NCI-H524 treated with DMSO at 0.1 percent for 48 hours (cell line): ENCODE data around the gene EP400.
"Not testable (repeated sequence)": the region's sequence is repeated elsewhere in the genome, so short reads cannot be mapped to it uniquely, and the experiment has no call there.

Experiments used
- DNase-seq: peaks from one replicate; lab custom pipeline; 2025; lab: John Stamatoyannopoulos, UW

The EP400 gene

GRCh38 chr12:131948713-131949430 lies 870 bp upstream of the EP400 start:
- not testable (repeated sequence) for DNase-seq

- DNase-seq = no peak
Observed at GRCh38 chr12:131950182-131950913, 606 bp downstream of the EP400 start.

- DNase-seq = not testable (repeated sequence)
Observed at GRCh38 chr12:131953810-131954209, 4.1 kb downstream of the EP400 start.

GRCh38 chr12:131954460-131954859 lies 4.7 kb downstream of the EP400 start:
- DNase-seq = not testable (repeated sequence)

GRCh38 chr12:131959116-131959515 lies 9.4 kb downstream of the EP400 start:
- no peak for DNase-seq

- DNase-seq = no peak
Observed at GRCh38 chr12:131959641-131960589, 10.2 kb downstream of the EP400 start.

- not testable (repeated sequence) for DNase-seq
Observed at GRCh38 chr12:131960590-131961325, 11.0 kb downstream of the EP400 start.

GRCh38 chr12:131961328-131961727 lies 11.6 kb downstream of the EP400 start:
- DNase-seq = not testable (repeated sequence)

GRCh38 chr12:131962069-131962468 lies 12.3 kb downstream of the EP400 start:
- no peak for DNase-seq

- no peak for DNase-seq
Observed at GRCh38 chr12:131963381-131963780, 13.6 kb downstream of the EP400 start.

GRCh38 chr12:131965073-131965472 lies 15.3 kb downstream of the EP400 start:
- DNase-seq = no peak

GRCh38 chr12:131971226-131971625 lies 21.5 kb downstream of the EP400 start:
- DNase-seq = no peak

- no peak for DNase-seq
Observed at GRCh38 chr12:131975228-131975627, 25.5 kb downstream of the EP400 start.

- DNase-seq = no peak
Observed at GRCh38 chr12:131979606-131980005, 29.9 kb downstream of the EP400 start.

GRCh38 chr12:131980263-131980662 lies 30.5 kb downstream of the EP400 start:
- DNase-seq = no peak

- DNase-seq = no peak
Observed at GRCh38 chr12:131981388-131981787, 31.6 kb downstream of the EP400 start.

GRCh38 chr12:131982041-131982440 lies 32.3 kb downstream of the EP400 start:
- no peak for DNase-seq

- no peak for DNase-seq
Observed at GRCh38 chr12:131983026-131983425, 33.3 kb downstream of the EP400 start.

- no peak for DNase-seq
Observed at GRCh38 chr12:131983554-131983953, 33.8 kb downstream of the EP400 start.

GRCh38 chr12:131984334-131984733 lies 34.6 kb downstream of the EP400 start:
- no peak for DNase-seq

- not testable (repeated sequence) for DNase-seq
Observed at GRCh38 chr12:131985510-131985875, 35.8 kb downstream of the EP400 start.

GRCh38 chr12:131986361-131986760 lies 36.6 kb downstream of the EP400 start:
- no peak for DNase-seq
